OCI-LY1 (cell line): ENCODE measurements around the gene SYNGAP1.
"Not testable (repeated sequence)": the region's sequence is repeated elsewhere in the genome, so short reads cannot be mapped to it uniquely, and the experiment has no call there.

Experiments
- H2AFZ ChIP-seq: fragments of 200-600 bp; sonication (generic), shearing (Covaris generic); 2 replicates; pipeline ENCODE4 v1.6.0; 2014; ENCODE audit warnings: antibody characterized with exemption, mild to moderate bottlenecking, low read length
- H3F3A ChIP-seq: fragments of 200-600 bp; sonication (generic), shearing (Covaris generic); 2 replicates; pipeline ENCODE4 v1.6.0; 2014; ENCODE audit warnings: mild to moderate bottlenecking, antibody characterized with exemption, low read length, moderate library complexity; ENCODE audit not compliant: insufficient read depth
- H3K27ac ChIP-seq: fragments of 200-600 bp; sonication (generic); 2 replicates; pipeline ENCODE4 v1.5.1; 2014; ENCODE audit warnings: low read length, mixed run types, mild to moderate bottlenecking, low read depth; ENCODE audit not compliant: poor library complexity, severe bottlenecking
- H3K27me3 ChIP-seq: fragments of 200-600 bp; sonication (generic); 2 replicates; pipeline ENCODE4 v1.6.0; 2014; ENCODE audit warnings: antibody characterized with exemption, mild to moderate bottlenecking, low read length, moderate library complexity; ENCODE audit not compliant: insufficient read depth
- H3K36me3 ChIP-seq: fragments of 200-600 bp; sonication (generic); 2 replicates; pipeline ENCODE4 v1.6.1; 2014; ENCODE audit warnings: mild to moderate bottlenecking, antibody characterized with exemption, low read length, moderate library complexity, mixed read lengths; ENCODE audit not compliant: insufficient read depth
- H3K4me1 ChIP-seq: fragments of 200-600 bp; sonication (generic); 2 replicates; pipeline ENCODE4 v1.5.1; 2014; ENCODE audit warnings: mild to moderate bottlenecking, low read length, moderate library complexity; ENCODE audit not compliant: insufficient read depth, severe bottlenecking
- H3K4me2 ChIP-seq: fragments of 200-600 bp; sonication (generic), shearing (Covaris generic); 2 replicates; pipeline ENCODE4 v1.6.1; 2014; ENCODE audit warnings: low read length
- H3K4me3 ChIP-seq: fragments of 200-600 bp; sonication (generic); 2 replicates; pipeline ENCODE4 v1.5.1; 2014; ENCODE audit warnings: low read length, low read depth, mild to moderate bottlenecking, mixed read lengths; ENCODE audit not compliant: poor library complexity, severe bottlenecking
- H3K79me2 ChIP-seq: fragments of 200-600 bp; shearing (Covaris generic); 2 replicates; pipeline ENCODE4 v1.6.1; 2016; ENCODE audit warnings: mixed run types, low read length, mixed read lengths; ENCODE audit not compliant: insufficient read depth
- H3K9ac ChIP-seq: fragments of 200-600 bp; sonication (generic), shearing (Covaris generic); 2 replicates; pipeline ENCODE4 v1.6.1; 2014; ENCODE audit warnings: mild to moderate bottlenecking, low read length, mixed read lengths
- H3K9me2 ChIP-seq: fragments of 200-600 bp; sonication (generic), shearing (Covaris generic); 2 replicates; pipeline ENCODE4 v1.6.1; 2014; ENCODE audit warnings: low read depth, mild to moderate bottlenecking, low read length, mixed read lengths
- H3K9me3 ChIP-seq: fragments of 200-600 bp; shearing (Covaris generic); 2 replicates; pipeline ENCODE4 v1.6.1; 2014; ENCODE audit warnings: low read length, mixed read lengths
- H4K20me1 ChIP-seq: fragments of 200-600 bp; sonication (generic), shearing (Covaris generic); 2 replicates; pipeline ENCODE4 v1.6.0; 2016; ENCODE audit warnings: mild to moderate bottlenecking, low read length; ENCODE audit not compliant: insufficient read depth
- EZH2 ChIP-seq: fragments of 200-600 bp; sonication (generic), shearing (Covaris generic); IDR thresholded peaks from 2 replicates; pipeline ENCODE4 v1.8.0; 2017; ENCODE audit warnings: borderline replicate concordance, mixed run types, mild to moderate bottlenecking, antibody characterized with exemption, low read length, moderate library complexity, mixed read lengths
- TF ChIP-seq, protein P1 (sequence below): fragments of 200-600 bp; sonication (generic), shearing (Covaris generic); IDR thresholded peaks from 2 replicates; pipeline ENCODE4 v1.5.1; 2017; ENCODE audit warnings: mild to moderate bottlenecking, antibody characterized with exemption, low read length, moderate library complexity, mixed read lengths

Gene SYNGAP1

GRCh38 chr6:33477864-33478263, 58.0 kb downstream of the SYNGAP1 start:
- Histone ChIP-seq H4K20me1 (no peaks in the 10 kb centered on the region), H3K36me3 (no peaks in the 10 kb centered on the region), H2AFZ (no peak overlapping the region), H3F3A (no peaks in the 10 kb centered on the region), H3K79me2 (no peaks in the 10 kb centered on the region), H3K27me3 (no peaks in the 10 kb centered on the region), H3K4me1 (no peaks in the 10 kb centered on the region), H3K4me3 (no peak overlapping the region), H3K9ac (no peak overlapping the region), H3K4me2 (no peak overlapping the region), H3K9me3 (no peaks in the 10 kb centered on the region), H3K9me2 (no peaks in the 10 kb centered on the region), H3K27ac (no peak overlapping the region)
- TF ChIP-seq, protein P1, sequence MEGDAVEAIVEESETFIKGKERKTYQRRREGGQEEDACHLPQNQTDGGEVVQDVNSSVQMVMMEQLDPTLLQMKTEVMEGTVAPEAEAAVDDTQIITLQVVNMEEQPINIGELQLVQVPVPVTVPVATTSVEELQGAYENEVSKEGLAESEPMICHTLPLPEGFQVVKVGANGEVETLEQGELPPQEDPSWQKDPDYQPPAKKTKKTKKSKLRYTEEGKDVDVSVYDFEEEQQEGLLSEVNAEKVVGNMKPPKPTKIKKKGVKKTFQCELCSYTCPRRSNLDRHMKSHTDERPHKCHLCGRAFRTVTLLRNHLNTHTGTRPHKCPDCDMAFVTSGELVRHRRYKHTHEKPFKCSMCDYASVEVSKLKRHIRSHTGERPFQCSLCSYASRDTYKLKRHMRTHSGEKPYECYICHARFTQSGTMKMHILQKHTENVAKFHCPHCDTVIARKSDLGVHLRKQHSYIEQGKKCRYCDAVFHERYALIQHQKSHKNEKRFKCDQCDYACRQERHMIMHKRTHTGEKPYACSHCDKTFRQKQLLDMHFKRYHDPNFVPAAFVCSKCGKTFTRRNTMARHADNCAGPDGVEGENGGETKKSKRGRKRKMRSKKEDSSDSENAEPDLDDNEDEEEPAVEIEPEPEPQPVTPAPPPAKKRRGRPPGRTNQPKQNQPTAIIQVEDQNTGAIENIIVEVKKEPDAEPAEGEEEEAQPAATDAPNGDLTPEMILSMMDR, result no peak
- TF ChIP-seq EZH2, result no peak

- TF ChIP-seq EZH2, result no peak
- TF ChIP-seq, protein P1, result no peak
- no peak overlapping the region for H3K4me2 ChIP-seq
These were observed 61.3 kb downstream of the SYNGAP1 start for GRCh38 chr6:33481192-33481591.

DNA sequence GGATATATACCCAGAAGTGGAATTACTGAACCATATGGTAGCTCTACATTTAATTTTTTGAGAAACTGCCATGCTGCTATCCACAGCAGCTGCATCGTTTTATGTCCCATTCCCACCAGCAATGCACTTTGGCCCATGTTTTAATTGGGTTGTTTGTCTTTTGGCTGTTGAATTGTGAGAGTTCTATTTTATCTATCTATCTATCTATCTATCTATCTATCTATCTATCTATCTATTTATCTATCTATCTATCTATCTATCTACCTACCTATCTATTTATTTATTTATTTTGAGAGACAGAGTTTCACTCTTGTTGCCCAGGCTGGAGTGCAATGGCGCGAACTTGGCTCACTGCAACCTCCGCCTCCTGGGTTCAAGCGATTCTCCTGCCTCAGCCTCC, 62.8 kb downstream of the SYNGAP1 start:
- H3K4me2 ChIP-seq, H2AFZ ChIP-seq, H4K20me1 ChIP-seq, H3K9me3 ChIP-seq, H3K4me3 ChIP-seq, H3K9ac ChIP-seq, H3K4me1 ChIP-seq, H3K9me2 ChIP-seq, H3K27ac ChIP-seq, H3F3A ChIP-seq, H3K36me3 ChIP-seq, H3K79me2 ChIP-seq, H3K27me3 ChIP-seq: not testable (repeated sequence)

More at GRCh38 chr6:33481192-33481591, 61.3 kb downstream of the SYNGAP1 start:
- no peak overlapping the region for H2AFZ ChIP-seq
- H3F3A ChIP-seq, result no peaks in the 10 kb centered on the region
- no peak overlapping the region for H3K9ac ChIP-seq
- no peak overlapping the region for H3K4me3 ChIP-seq
- H4K20me1 ChIP-seq, result no peaks in the 10 kb centered on the region
- H3K4me1 ChIP-seq, result no peaks in the 10 kb centered on the region
- H3K9me2 ChIP-seq, result no peaks in the 10 kb centered on the region
- no peaks in the 10 kb centered on the region for H3K9me3 ChIP-seq
- H3K27ac ChIP-seq, result no peak overlapping the region
- H3K27me3 ChIP-seq, result no peaks in the 10 kb centered on the region
- no peaks in the 10 kb centered on the region for H3K79me2 ChIP-seq
- H3K36me3 ChIP-seq, result no peaks in the 10 kb centered on the region

DNA sequence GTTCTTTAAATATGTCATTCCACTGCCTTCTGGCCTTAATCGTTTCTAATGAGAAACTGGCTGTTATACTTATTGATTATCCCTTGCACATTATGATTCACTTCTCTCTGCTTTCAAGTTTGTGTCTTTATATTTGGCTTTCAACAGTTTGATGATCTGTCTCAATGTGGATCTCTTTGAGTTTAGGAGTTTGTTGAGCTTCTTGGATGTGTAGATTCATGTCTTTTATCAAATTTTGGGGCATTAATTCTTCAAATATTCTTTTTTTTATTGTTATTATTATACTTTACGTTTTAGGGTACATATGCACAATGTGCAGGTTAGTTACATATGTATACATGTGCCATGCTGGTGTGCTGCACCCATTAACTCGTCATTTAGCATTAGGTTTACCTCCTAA, 63.8 kb downstream of the SYNGAP1 start:
- Histone ChIP-seq H3K9me3 (no peaks in the 10 kb centered on the region), H3K27me3 (no peaks in the 10 kb centered on the region), H3K4me1 (no peaks in the 10 kb centered on the region), H3K4me2 (no peak overlapping the region), H3K27ac (no peak overlapping the region), H3K9ac (no peak overlapping the region), H3K36me3 (no peaks in the 10 kb centered on the region), H3F3A (no peaks in the 10 kb centered on the region), H3K79me2 (no peaks in the 10 kb centered on the region), H2AFZ (no peak overlapping the region), H3K9me2 (no peaks in the 10 kb centered on the region), H4K20me1 (no peaks in the 10 kb centered on the region), H3K4me3 (no peak overlapping the region)
- TF ChIP-seq, protein P1, result no peak
- no peak for TF ChIP-seq EZH2

DNA sequence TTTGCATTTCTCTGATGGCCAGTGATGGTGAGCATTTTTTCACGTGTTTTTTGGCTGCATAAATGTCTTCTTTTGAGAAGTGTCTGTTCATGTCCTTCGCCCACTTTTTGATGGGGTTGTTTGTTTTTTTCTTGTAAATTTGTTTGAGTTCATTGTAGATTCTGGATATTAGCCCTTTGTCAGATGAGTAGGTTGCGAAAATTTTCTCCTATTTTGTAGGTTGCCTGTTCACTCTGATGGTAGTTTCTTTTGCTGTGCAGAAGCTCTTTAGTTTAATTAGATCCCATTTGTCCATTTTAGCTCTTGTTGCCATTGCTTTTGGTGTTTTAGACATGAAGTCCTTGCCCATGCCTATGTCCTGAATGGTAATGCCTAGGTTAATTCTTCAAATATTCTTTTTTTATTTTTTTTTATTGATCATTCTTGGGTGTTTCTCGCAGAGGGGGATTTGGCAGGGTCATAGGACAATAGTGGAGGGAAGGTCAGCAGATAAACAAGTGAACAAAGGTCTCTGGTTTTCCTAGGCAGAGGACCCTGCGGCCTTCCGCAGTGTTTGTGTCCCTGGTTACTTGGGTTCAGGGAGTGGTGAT, 64.9 kb downstream of the SYNGAP1 start:
- H3K27me3 ChIP-seq, H3K9me2 ChIP-seq, H3K27ac ChIP-seq, H3K4me3 ChIP-seq, H3K36me3 ChIP-seq, H4K20me1 ChIP-seq, H3K9me3 ChIP-seq, H3K4me2 ChIP-seq, H3K79me2 ChIP-seq, H3K4me1 ChIP-seq, H3K9ac ChIP-seq, H2AFZ ChIP-seq, H3F3A ChIP-seq: not testable (repeated sequence)
